C4-2B (cell line): ENCODE data around the gene ADSS1.

ENCODE experiments used
- CTCF ChIP-seq: fragments of 450-650 bp; conservative IDR thresholded peaks from 2 replicates; pipeline ENCODE4 v1.5.1; 2017; ENCODE audit warnings: mild to moderate bottlenecking
- ZFX ChIP-seq: fragments of 450-650 bp; IDR thresholded peaks from 2 replicates; pipeline ENCODE4 v1.6.1; 2017

DNA sequence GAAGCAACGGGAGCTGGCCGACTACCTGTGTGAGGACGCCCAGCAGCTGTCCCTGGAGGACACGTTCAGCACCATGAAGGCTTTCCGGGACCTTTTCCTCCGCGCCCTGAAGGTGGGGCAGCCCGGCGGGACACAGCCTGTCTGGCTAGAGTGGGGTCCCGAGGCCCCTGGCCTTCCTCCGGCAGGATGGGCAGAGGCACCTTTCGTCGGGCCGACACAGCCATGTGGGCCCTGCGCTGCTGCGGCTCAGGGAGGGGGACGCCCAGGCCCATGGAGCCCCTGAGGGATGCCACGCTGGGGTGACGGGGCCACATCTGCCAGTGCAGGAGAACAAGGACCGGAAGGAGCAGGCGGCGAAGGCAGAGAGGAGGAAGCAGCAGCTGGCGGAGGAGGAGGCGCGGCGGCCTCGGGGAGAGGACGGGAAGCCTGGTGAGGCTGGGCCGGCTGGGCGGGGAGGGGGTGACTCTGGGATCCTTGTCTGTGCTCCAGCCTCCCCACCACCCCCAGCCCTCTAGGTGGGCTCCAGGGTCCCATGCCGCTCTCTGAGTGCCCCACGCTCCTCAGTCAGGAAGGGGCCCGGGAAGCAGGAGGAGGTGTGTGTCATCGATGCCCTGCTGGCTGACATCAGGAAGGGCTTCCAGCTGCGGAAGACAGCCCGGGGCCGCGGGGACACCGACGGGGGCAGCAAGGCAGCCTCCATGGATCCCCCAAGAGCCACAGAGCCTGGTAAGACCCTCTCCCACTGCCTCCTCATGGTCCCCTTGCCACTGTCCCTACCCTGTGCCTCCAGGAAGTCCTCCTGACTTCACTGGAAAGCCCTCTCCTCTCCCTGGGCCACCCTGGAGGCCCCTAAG is 10.9 kb upstream of the ADSS1 start:
- no peak for TF ChIP-seq CTCF
- no peak for TF ChIP-seq ZFX
